ENCODE data around the gene ADGRV1.

The ADGRV1 gene

GRCh38 chr5:90718387-90718786, 159.8 kb downstream of the ADGRV1 start:
- no peak for TF ChIP-seq CTCF (IDR thresholded peaks at IDR 0.05; ENCODE audit: borderline replicate concordance, control extremely low read depth, extremely low read depth, insufficient read depth, missing control alignments)
- in situ Hi-C loops (cut with MboI; ENCODE audit: low sequenced_read_pairs, unreplicated experiment): no loop called here
- DNase-seq (ENCODE audit: low spot score): no peak

GRCh38 chr5:90739567-90739966, 181.0 kb downstream of the ADGRV1 start:
- no peak for TF ChIP-seq CTCF (IDR thresholded peaks at IDR 0.05; ENCODE audit: borderline replicate concordance, control extremely low read depth, extremely low read depth, insufficient read depth, missing control alignments)
- DNase-seq (ENCODE audit: low spot score): no peak
- in situ Hi-C loops (cut with MboI; ENCODE audit: low sequenced_read_pairs, unreplicated experiment): no loop called here

- DNase-seq (ENCODE audit: low spot score): no peak
- in situ Hi-C loops (cut with MboI; ENCODE audit: low sequenced_read_pairs, unreplicated experiment): no loop called here
- no peak for TF ChIP-seq CTCF (IDR thresholded peaks at IDR 0.05; ENCODE audit: borderline replicate concordance, control extremely low read depth, extremely low read depth, insufficient read depth, missing control alignments)
Measured at GRCh38 chr5:90740244-90740799, 181.7 kb downstream of the ADGRV1 start.

GRCh38 chr5:90741022-90741564, 182.5 kb downstream of the ADGRV1 start:
- DNase-seq (ENCODE audit: low spot score): no peak
- TF ChIP-seq CTCF (IDR thresholded peaks at IDR 0.05; ENCODE audit: borderline replicate concordance, control extremely low read depth, extremely low read depth, insufficient read depth, missing control alignments): no peak
- in situ Hi-C loops (cut with MboI; ENCODE audit: low sequenced_read_pairs, unreplicated experiment): no loop called here

- no peak for TF ChIP-seq CTCF (IDR thresholded peaks at IDR 0.05; ENCODE audit: borderline replicate concordance, control extremely low read depth, extremely low read depth, insufficient read depth, missing control alignments)
- DNase-seq (ENCODE audit: low spot score): no peak
- in situ Hi-C loops (cut with MboI; ENCODE audit: low sequenced_read_pairs, unreplicated experiment): no loop called here
Measured at GRCh38 chr5:90746119-90746518, 187.5 kb downstream of the ADGRV1 start.

- TF ChIP-seq CTCF (IDR thresholded peaks at IDR 0.05; ENCODE audit: borderline replicate concordance, control extremely low read depth, extremely low read depth, insufficient read depth, missing control alignments): no peak
- no peak for DNase-seq (ENCODE audit: low spot score)
- in situ Hi-C loops (cut with MboI; ENCODE audit: low sequenced_read_pairs, unreplicated experiment): no loop called here
Measured at GRCh38 chr5:90747175-90747574, 188.6 kb downstream of the ADGRV1 start.

Data from GM13976 (cell line).